Measurements from ENCODE around the gene TFG. TPM values are rescaled to one million over a fixed set of nuclear protein-coding genes. Genes with fewer than 3 reads are reported as not detected.

The TFG gene
- total RNA-seq, 2 donors from 2014 or later = 116 to 123 TPM

- intact Hi-C loops (cut with DNase I) = no loop called here
- H3K9me3 ChIP-seq = no peaks in the 10 kb centered on the region
- H3K36me3 ChIP-seq = no peaks in the 10 kb centered on the region
- no peak overlapping the region for H3K27ac ChIP-seq
- H3K4me1 ChIP-seq = no peaks in the 10 kb centered on the region
- H3K4me3 ChIP-seq = no peak overlapping the region
- no peak for DNase-seq
- no peak overlapping the region for H3K9ac ChIP-seq (ENCODE audit: low read depth in 2 of 2, low read length in 2 of 2)
- TF ChIP-seq, protein P1, sequence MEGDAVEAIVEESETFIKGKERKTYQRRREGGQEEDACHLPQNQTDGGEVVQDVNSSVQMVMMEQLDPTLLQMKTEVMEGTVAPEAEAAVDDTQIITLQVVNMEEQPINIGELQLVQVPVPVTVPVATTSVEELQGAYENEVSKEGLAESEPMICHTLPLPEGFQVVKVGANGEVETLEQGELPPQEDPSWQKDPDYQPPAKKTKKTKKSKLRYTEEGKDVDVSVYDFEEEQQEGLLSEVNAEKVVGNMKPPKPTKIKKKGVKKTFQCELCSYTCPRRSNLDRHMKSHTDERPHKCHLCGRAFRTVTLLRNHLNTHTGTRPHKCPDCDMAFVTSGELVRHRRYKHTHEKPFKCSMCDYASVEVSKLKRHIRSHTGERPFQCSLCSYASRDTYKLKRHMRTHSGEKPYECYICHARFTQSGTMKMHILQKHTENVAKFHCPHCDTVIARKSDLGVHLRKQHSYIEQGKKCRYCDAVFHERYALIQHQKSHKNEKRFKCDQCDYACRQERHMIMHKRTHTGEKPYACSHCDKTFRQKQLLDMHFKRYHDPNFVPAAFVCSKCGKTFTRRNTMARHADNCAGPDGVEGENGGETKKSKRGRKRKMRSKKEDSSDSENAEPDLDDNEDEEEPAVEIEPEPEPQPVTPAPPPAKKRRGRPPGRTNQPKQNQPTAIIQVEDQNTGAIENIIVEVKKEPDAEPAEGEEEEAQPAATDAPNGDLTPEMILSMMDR (IDR thresholded peaks at IDR 0.05) = no peak
- no peaks in the 10 kb centered on the region for H3K27me3 ChIP-seq
Measured at GRCh38 chr3:100780071-100780622, 70.9 kb downstream of the TFG start.

- no peaks in the 10 kb centered on the region for H3K4me1 ChIP-seq
- no peak for DNase-seq
- H3K27ac ChIP-seq = no peak overlapping the region
- no peaks in the 10 kb centered on the region for H3K9me3 ChIP-seq
- H3K9ac ChIP-seq (ENCODE audit: low read depth in 2 of 2, low read length in 2 of 2) = no peak overlapping the region
- no peaks in the 10 kb centered on the region for H3K36me3 ChIP-seq
- H3K4me3 ChIP-seq = no peak overlapping the region
- TF ChIP-seq, protein P1 (IDR thresholded peaks at IDR 0.05) = no peak
- intact Hi-C loops (cut with DNase I) = no loop called here
- no peaks in the 10 kb centered on the region for H3K27me3 ChIP-seq
Measured at GRCh38 chr3:100781301-100781700, 72.0 kb downstream of the TFG start.

- Histone ChIP-seq H3K9me3 (no peaks in the 10 kb centered on the region), H3K27me3 (no peaks in the 10 kb centered on the region), H3K36me3 (no peaks in the 10 kb centered on the region), H3K4me1 (no peaks in the 10 kb centered on the region), H3K9ac (ENCODE audit: low read depth in 2 of 2, low read length in 2 of 2) (no peak overlapping the region), H3K27ac (no peak overlapping the region), H3K4me3 (no peak overlapping the region)
- no peak for DNase-seq
- intact Hi-C loops (cut with DNase I) = no loop called here
- TF ChIP-seq, protein P1 (IDR thresholded peaks at IDR 0.05) = no peak
Measured at GRCh38 chr3:100782348-100782747, 73.1 kb downstream of the TFG start.

DNA sequence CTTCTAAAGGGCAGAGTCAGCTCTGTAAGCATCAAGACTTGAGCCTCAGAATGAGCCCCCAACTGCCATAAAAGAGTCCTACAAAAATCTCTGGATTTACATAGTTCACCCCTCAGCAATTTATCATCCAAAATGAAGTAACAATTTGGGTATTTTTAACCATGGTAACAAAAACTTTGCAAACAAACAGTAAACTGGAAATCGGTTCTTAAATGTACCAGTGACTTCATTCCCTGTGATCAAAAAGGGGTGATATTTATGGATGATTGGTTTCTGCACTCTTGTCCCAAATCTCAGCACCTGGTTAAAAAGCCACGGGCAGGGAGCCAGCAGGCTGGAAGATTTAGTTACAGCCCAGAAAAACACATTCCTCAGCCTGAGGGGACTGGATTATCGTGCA, 73.6 kb downstream of the TFG start:
- Histone ChIP-seq H3K4me3 (no peak overlapping the region), H3K9ac (ENCODE audit: low read depth in 2 of 2, low read length in 2 of 2) (no peak overlapping the region), H3K4me1 (no peaks in the 10 kb centered on the region), H3K36me3 (no peaks in the 10 kb centered on the region), H3K27ac (no peak overlapping the region), H3K9me3 (no peaks in the 10 kb centered on the region), H3K27me3 (no peaks in the 10 kb centered on the region)
- DNase-seq = no peak
- TF ChIP-seq, protein P1 (IDR thresholded peaks at IDR 0.05) = no peak
- intact Hi-C loops (cut with DNase I) = no loop called here

DNA sequence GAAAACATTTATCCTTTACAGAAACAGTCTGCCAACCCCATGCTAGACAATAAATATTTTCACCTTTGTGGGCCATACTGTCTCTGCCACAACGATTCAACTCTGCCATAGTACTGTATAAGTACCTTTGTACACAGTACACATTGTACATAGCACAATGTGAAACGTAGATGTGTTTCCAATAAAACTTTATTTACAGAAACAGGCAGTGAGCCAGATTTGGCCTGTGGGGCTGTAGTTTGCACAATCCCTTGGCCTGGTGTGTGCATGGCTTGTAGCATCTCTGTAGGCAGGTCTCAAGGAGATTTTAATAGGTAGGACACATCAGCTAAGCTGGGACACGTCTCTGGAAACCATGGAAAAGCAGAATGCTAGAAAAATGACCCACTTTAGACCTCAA, 74.3 kb downstream of the TFG start:
- Histone ChIP-seq H3K27ac (no peak overlapping the region), H3K4me3 (no peak overlapping the region), H3K9me3 (no peaks in the 10 kb centered on the region), H3K9ac (ENCODE audit: low read depth in 2 of 2, low read length in 2 of 2) (no peak overlapping the region), H3K36me3 (no peaks in the 10 kb centered on the region), H3K4me1 (no peaks in the 10 kb centered on the region), H3K27me3 (no peaks in the 10 kb centered on the region)
- TF ChIP-seq, protein P1 (IDR thresholded peaks at IDR 0.05) = no peak
- no peak for DNase-seq
- intact Hi-C loops (cut with DNase I) = no loop called here

Measured in colonic mucosa (tissue), 4 donors.